ENCODE results near the gene PPFIBP1.
"Not testable (repeated sequence)": the region's sequence is repeated elsewhere in the genome, so short reads cannot be mapped to it uniquely, and the experiment has no call there.

PPFIBP1 gene

DNA sequence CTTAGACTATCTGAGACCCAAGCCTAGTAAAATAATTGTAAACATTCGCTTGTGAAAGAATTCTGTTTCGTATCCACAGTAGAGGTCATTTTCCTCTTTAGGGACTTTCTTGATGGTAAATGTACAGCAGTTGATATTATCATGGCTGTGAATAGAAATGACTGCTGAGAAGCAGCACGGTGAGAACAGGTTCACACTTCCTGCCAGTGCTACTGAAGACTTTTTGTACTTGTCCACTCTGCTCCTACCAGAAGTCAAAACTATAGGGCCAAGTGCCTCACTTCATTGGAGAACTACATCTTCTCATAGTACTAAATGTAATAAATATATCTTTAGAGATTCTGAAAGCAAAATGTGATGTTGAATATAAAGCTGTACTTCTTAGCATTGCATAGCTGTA, 131.5 kb downstream of the PPFIBP1 start:
- DNase-seq (ENCODE audit: low read depth in 1 of 2, low spot score in 1 of 2): not testable (repeated sequence)

GRCh38 chr12:27657296-27657695, 133.3 kb downstream of the PPFIBP1 start:
- no peak for DNase-seq (ENCODE audit: low read depth in 1 of 2, low spot score in 1 of 2)

GRCh38 chr12:27665704-27666103, 141.7 kb downstream of the PPFIBP1 start:
- no peak for DNase-seq (ENCODE audit: low read depth in 1 of 2, low spot score in 1 of 2)

DNA sequence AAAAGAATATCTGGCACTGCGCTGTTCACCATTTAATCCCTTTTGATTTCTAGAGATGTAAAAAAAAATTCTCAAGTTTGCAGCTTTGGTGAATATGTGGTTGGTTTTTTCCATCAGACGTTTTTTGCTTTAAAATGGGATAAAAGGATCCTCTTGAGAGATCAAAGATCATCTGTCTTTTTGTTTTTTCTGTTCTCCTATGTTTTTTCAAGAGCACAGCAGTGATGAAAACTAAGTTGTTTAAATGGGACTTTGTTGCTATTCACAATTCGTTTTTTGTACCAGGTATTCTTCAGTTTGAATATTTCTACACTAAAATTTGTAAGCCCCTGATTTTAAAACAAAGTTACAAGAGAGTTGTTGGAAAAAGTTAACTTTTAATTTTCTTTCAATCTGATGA, 142.5 kb downstream of the PPFIBP1 start:
- DNase-seq (ENCODE audit: low read depth in 1 of 2, low spot score in 1 of 2): no peak

GRCh38 chr12:27667540-27667939, 143.5 kb downstream of the PPFIBP1 start:
- DNase-seq (ENCODE audit: low read depth in 1 of 2, low spot score in 1 of 2): no peak

- DNase-seq (ENCODE audit: low read depth in 1 of 2, low spot score in 1 of 2): no peak
These were observed 148.0 kb downstream of the PPFIBP1 start for GRCh38 chr12:27672051-27672450.

GRCh38 chr12:27672643-27673042, 148.6 kb downstream of the PPFIBP1 start:
- no peak for DNase-seq (ENCODE audit: low read depth in 1 of 2, low spot score in 1 of 2)

DNA sequence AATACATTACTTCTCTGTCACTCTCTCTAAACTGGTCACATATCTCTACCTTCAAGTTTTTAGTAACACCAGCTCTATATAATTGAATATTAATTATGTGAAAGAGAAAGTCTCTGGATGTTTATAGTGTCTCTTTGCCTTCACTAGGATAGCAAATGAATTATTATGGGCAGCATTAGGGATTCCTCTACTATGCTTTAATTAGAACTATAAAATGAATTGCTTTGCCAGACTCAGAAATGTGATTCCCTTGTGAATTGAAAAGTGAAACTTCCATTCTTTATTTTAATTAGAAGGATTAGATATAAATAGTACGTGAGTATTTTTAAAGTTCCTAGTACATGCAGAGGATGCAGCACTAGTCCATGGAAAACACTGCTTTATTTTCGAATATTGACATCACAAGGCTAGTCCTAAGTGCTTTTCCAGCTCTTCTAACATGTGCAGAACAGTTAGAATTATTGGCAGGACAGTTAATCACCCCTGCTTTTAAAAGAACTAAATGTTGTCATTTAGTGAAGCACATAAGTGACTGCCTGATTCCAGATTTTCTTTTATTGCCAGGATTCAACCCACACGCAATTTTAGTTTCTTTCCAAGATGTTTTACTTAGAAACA, 149.2 kb downstream of the PPFIBP1 start:
- no peak for DNase-seq (ENCODE audit: low read depth in 1 of 2, low spot score in 1 of 2)

GRCh38 chr12:27674989-27675388, 151.0 kb downstream of the PPFIBP1 start:
- DNase-seq (ENCODE audit: low read depth in 1 of 2, low spot score in 1 of 2): no peak

DNA sequence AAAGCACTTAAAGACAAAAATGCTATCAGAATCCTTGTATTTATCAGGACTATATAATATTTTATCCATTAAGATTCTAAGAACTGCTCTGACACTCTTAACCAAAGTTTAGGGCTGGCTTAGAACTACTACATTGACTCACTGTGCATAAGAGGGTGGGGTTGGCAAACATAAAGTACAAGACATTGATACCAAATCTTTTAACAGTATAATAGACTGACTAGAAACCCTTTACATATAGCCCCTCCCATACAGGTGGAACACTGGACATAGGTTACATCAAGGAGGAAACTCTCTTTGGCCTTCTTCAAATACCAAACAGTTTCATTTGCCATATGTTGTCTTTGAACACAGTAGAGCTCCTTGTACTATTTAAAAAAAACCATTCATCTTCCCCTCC, 156.6 kb downstream of the PPFIBP1 start:
- no peak for DNase-seq (ENCODE audit: low read depth in 1 of 2, low spot score in 1 of 2)

DNA sequence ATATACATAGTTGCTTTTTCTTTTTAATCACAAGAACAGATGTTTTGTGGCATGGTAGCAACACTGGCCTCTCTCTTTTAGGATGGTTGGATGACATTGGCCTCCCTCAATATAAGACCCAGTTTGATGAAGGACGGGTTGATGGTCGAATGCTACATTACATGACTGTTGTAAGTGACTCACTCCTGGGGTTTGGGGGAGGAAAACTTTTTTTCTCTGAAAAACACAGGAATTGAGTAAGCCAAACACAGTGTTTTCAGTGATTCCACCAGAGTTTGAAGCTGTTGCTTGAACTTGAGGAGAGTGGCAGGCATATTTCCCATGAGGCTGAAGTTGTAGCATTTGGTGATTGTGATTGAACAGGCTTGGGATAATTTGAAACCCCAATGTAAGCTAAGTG, 158.5 kb downstream of the PPFIBP1 start:
- no peak for DNase-seq (ENCODE audit: low read depth in 1 of 2, low spot score in 1 of 2)

DNA sequence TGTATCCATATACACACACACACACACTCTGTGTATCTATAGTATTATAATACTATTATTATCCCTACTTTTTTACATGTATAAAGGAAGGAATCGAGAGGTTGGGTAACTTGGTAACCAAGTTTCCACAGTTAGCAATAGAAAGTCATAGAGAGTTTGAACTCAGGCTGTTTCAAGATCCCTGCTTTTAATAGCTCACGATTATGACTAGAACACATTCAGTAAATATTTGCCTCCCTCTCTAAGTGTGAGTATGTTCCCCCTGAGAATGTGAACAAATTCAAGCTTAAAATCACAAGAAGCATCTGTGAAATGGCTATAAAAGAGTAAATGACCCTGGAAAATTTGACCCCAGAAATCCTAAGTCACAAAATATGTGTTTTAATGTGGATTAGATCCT, 161.3 kb downstream of the PPFIBP1 start:
- no peak for DNase-seq (ENCODE audit: low read depth in 1 of 2, low spot score in 1 of 2)

DNA sequence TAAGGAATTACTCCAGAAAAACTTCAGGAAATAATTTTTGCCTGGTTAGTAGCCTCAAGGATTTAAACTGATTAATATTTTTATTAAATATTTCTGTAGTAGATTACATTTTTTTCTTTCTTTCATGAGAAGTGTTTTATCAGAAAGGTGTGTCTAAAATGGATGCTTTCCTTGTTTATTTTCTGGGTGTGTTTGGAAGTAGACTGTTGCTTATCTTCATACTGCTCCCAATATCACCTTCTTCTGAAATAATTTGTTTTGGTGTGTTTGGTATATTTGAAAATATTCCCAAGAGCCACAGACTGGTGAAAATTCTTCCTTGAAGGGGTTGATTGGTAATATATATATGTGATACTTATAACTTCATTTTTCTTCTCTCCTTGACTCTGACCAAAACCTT, 162.1 kb downstream of the PPFIBP1 start:
- no peak for DNase-seq (ENCODE audit: low read depth in 1 of 2, low spot score in 1 of 2)

- DNase-seq (ENCODE audit: low read depth in 1 of 2, low spot score in 1 of 2): no peak
These were observed 164.7 kb downstream of the PPFIBP1 start for GRCh38 chr12:27688671-27689070.

- no peak for DNase-seq (ENCODE audit: low read depth in 1 of 2, low spot score in 1 of 2)
These were observed 165.7 kb downstream of the PPFIBP1 start for GRCh38 chr12:27689558-27690180.

- DNase-seq (ENCODE audit: low read depth in 1 of 2, low spot score in 1 of 2): no peak
These were observed 169.4 kb downstream of the PPFIBP1 start for GRCh38 chr12:27693403-27693802.

GRCh38 chr12:27695556-27696292, 171.7 kb downstream of the PPFIBP1 start:
- no peak for DNase-seq (ENCODE audit: low read depth in 1 of 2, low spot score in 1 of 2)

DNA sequence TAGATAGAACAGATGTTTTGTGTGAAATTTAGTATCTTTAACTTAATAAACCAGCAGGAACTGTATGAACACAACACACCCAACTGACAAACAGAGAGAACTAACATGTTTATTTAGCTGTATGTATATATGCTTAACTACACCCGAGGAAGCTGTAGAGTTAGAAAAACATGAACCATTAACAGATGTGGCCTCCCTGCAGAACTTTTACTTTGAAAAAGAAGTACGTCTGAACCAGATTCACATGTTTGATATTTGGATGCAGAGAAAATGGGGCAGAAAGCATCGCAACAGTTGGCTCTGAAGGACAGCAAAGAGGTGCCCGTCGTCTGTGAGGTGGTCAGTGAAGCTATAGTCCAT, 172.3 kb downstream of the PPFIBP1 start, which contains the start of gene REP15:
REP15 (plus strand) TSS at position 155 of the 360 bp plus-strand sequence; CDS start at position 271, 116 bp downstream.
- no peak for DNase-seq (ENCODE audit: low read depth in 1 of 2, low spot score in 1 of 2)

DNA sequence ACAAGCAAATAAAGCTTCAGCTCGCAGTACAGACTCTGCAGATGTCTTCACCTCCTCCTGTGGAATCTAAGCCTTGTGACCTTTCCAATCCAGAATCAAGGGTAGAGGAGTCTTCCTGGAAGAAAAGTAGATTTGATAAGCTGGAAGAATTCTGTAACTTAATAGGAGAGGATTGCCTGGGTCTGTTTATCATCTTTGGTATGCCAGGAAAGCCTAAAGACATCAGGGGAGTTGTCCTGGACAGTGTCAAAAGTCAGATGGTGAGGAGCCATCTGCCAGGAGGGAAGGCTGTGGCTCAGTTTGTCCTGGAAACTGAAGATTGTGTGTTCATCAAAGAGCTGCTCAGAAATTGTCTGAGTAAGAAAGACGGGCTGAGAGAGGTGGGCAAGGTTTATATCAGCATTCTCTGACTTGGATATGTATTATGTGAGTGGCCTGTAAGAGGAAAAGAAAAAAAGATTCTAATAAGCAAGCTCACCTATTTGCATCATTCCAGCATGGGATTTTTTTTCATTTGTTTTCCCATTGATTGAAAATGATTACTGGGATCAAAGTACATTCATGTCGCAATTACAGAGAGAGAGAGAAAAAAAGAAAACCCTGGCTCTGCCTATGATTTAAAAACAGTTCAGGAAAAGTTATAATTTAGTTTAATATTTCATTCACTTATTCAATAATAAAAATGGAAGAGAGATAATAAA, 173.0 kb downstream of the PPFIBP1 start:
- no peak for DNase-seq (ENCODE audit: low read depth in 1 of 2, low spot score in 1 of 2)

DNA sequence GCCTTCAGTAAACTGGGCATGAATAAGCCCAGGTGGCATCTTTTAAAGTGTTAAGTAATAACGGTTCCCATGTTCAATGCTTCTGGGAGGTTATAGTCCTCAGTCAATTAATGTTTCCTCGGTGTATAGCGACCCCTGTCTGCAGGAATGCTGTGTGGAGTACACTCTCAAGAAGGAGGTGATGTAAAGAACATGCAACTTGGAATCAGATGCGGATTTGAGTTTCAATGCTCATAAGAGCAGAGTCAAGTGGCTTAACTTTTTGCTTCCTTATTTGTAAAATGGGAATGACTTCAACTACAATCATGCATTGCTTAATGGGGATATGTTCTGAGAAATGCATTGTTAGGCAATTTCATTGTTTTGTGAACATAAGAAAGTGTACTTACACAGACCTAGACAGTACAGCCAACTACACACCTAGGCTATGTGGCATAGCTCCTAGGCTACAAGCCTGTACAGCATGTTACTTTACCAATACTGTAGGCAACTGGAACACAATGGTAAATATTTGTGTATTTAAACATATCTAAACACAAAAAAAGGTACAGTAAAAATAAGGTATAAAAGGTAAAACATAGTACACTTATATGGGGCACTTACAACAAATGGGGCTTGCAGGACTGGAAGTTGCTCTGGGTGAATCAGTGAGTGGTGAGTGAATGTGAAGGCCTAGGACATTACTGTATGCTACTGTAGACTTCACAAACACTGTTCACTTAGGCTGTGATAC, 179.9 kb downstream of the PPFIBP1 start:
- peak; percentile 23 to 36 for DNase-seq (ENCODE audit: low read depth in 1 of 2, low spot score in 1 of 2)

- no peak for DNase-seq (ENCODE audit: low read depth in 1 of 2, low spot score in 1 of 2)
These were observed 181.3 kb downstream of the PPFIBP1 start for GRCh38 chr12:27705263-27705662.
